HepG2 (cell line): ENCODE results near the gene BMERB1. TPM values are rescaled to one million over a fixed set of nuclear protein-coding genes. Genes with fewer than 3 reads are reported as not detected.
A peak's percentile ranks its signal among the peaks of the same experiment; 100 is the strongest.

Experiments used
- BHLHE40 ChIP-seq: IDR thresholded peaks from 2 replicates; pipeline ENCODE4 v1.6.1; 2011; ENCODE audit warnings: low read length, improper control_type of control experiment
- CHD2 ChIP-seq: IDR thresholded peaks from 2 replicates; pipeline ENCODE4 v1.6.1; 2011; ENCODE audit warnings: low read depth, low read length, improper control_type of control experiment
- DPF2 ChIP-seq: sonication (generic); formaldehyde crosslinking; IDR thresholded peaks from 2 replicates; pipeline ENCODE4 v1.4.0; 2020; ENCODE audit warnings: mild to moderate bottlenecking, low read depth, missing genetic modification reagents, borderline replicate concordance
- HDAC6 ChIP-seq: fragments of 200-600 bp; sonication (generic); IDR thresholded peaks from 2 replicates; pipeline ENCODE4 v1.7.0; 2017; ENCODE audit warnings: mild to moderate bottlenecking, antibody characterized with exemption, low read length, low read depth
- KMT2B ChIP-seq: IDR thresholded peaks from 2 replicates; pipeline ENCODE4 v1.6.1; 2016; ENCODE audit warnings: missing genetic modification reagents, missing compliant biosample characterization
- MTA1 ChIP-seq: sonication (generic); formaldehyde crosslinking; IDR thresholded peaks from 2 replicates; pipeline ENCODE4 v1.4.0; 2020; ENCODE audit warnings: missing genetic modification reagents, mild to moderate bottlenecking, borderline replicate concordance
- NFKBIZ ChIP-seq: IDR thresholded peaks from 2 replicates; pipeline ENCODE4 v1.6.1; 2018; ENCODE audit warnings: missing genetic modification reagents, missing compliant biosample characterization
- RARA ChIP-seq: IDR thresholded peaks from 2 replicates; pipeline ENCODE4 v1.6.1; 2016; ENCODE audit warnings: missing genetic modification reagents, missing compliant biosample characterization
- TBX3 ChIP-seq: fragments of 450-650 bp; IDR thresholded peaks from 2 replicates; pipeline ENCODE4 v1.6.1; 2017; ENCODE audit warnings: antibody characterized with exemption, mild to moderate bottlenecking, inconsistent platforms, borderline replicate concordance
- ZEB1 ChIP-seq: IDR thresholded peaks from 2 replicates; pipeline ENCODE4 v1.6.1; 2012; ENCODE audit warnings: mild to moderate bottlenecking, low read depth, inconsistent platforms; ENCODE audit not compliant: insufficient replicate concordance
- ZMAT3 ChIP-seq: sonication (generic); formaldehyde crosslinking; conservative IDR thresholded peaks from 2 replicates; pipeline ENCODE4 v1.7.0; 2021; ENCODE audit warnings: missing genetic modification reagents
- ZNF138 ChIP-seq: sonication (generic); formaldehyde crosslinking; IDR thresholded peaks from 2 replicates; pipeline ENCODE4 v1.5.0; 2020; ENCODE audit warnings: mild to moderate bottlenecking, low read depth, missing genetic modification reagents
- ZNF33B ChIP-seq: sonication (generic); formaldehyde crosslinking; IDR thresholded peaks from 2 replicates; pipeline ENCODE4 v1.5.1; 2020; ENCODE audit warnings: mild to moderate bottlenecking, missing genetic modification reagents
- ZNF350 ChIP-seq: sonication (generic); formaldehyde crosslinking; IDR thresholded peaks from 2 replicates; pipeline ENCODE4 v1.4.0; 2020; ENCODE audit warnings: mild to moderate bottlenecking, low read depth, missing genetic modification reagents, borderline replicate concordance
- ZNF572 ChIP-seq: sonication (generic); formaldehyde crosslinking; IDR thresholded peaks from 2 replicates; pipeline ENCODE4 v1.5.1; 2020; ENCODE audit warnings: mild to moderate bottlenecking, missing genetic modification reagents
- ZSCAN9 ChIP-seq: IDR thresholded peaks from 2 replicates; pipeline ENCODE4 v1.6.1; 2016; ENCODE audit warnings: borderline replicate concordance
- polyA plus RNA-seq, 8 experiments: library from polyadenylated mRNA; depleted of rRNA in 3 of 8; stranded (reverse) in 7 of 8; unstranded in 1 of 8; fragments of >200 nt; fragmentation: Illumina TruSeq in 4 of 8; extraction: Trizol in 4 of 8; gene quantifications; 2 replicates each; pipeline versions ENCODE4 v1.2.1 to v1.2.3, GENCODE V29; 2011 to 2016; ENCODE audit warnings: low read depth in 4 of 8, missing spikeins in 1 of 8, mixed read lengths in 1 of 8; ENCODE audit not compliant: insufficient read depth in 1 of 8
- total RNA-seq, 5 experiments: library from RNA; depleted of rRNA; stranded (reverse); fragments of >200 nt; fragmentation: Illumina TruSeq; extraction: Trizol; gene quantifications; 2 replicates each; pipeline ENCODE4 v1.2.3, GENCODE V29; 2016; ENCODE audit warnings: low read depth in 1 of 5
- TF ChIP-seq, protein P1 (sequence below): IDR thresholded peaks from 2 replicates; pipeline ENCODE4 v1.6.1; 2016; ENCODE audit warnings: mild to moderate bottlenecking, missing biosample characterization, missing genetic modification reagents
- TF ChIP-seq, protein P2 (sequence below): sonication (generic); formaldehyde crosslinking; conservative IDR thresholded peaks from 2 replicates; pipeline ENCODE4 v1.4.0; 2020; ENCODE audit warnings: missing genetic modification reagents
- TF ChIP-seq, protein P3 (sequence below): sonication (generic); formaldehyde crosslinking; IDR thresholded peaks from 2 replicates; pipeline ENCODE4 v1.5.0; 2020; ENCODE audit warnings: mild to moderate bottlenecking, missing genetic modification reagents, moderate library complexity
- TF ChIP-seq, protein P4 (sequence below): sonication (generic); formaldehyde crosslinking; IDR thresholded peaks from 2 replicates; pipeline ENCODE4 v1.4.0; 2020; ENCODE audit warnings: missing genetic modification reagents

BMERB1 gene
- total and polyA plus RNA-seq, 2 of the 13 experiments (the other 11 are each of a cell fraction or from before 2014, with no cell fraction given), result 1.4 TPM

DNA sequence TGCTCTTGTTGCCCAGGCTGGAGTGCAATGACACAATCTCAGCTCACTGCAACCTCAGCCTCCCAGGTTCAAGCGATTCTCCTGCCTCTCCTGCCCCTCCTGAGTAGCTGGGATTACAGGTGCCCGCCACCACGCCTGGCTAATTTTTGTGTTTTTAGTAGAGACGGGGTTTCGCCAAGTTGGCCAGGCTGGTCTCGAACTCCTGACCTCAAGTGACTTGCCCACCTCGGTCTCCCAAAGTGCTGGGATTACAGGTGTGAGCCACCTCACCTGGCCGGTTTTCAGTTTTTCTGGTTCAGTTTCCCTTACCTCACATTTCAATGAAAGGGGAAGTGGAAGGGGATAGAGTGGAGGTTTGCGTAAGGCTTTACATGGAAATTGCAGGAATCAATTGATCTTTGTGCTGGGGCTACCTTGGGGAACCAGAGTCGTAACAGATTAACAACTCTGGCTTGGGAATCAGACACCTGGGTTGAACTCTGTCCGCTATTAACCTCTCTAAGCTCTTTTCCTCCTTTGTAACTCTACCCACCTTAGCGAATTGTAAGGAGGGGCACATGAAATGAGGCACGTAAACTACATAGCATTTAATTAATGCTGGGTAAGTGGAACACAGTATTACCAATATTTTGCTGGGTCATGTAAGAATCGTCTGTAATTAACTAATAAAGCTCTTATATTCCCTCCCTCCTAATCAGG lies 35.6 kb upstream of the BMERB1 start (continued):
- TF ChIP-seq ZNF572 (CRISPR knock-in tag) (peak; percentile 98), ZNF33B (CRISPR knock-in tag) (0 out of 2 replicates have a peak, but pooled peaks have one; percentile 5), KMT2B (CRISPR knock-in tag) (no peak), CHD2 (no peak), ZNF138 (CRISPR knock-in tag) (no peak), RARA (CRISPR knock-in tag) (peak; percentile 95), BHLHE40 (no peak), ZSCAN9 (CRISPR knock-in tag) (peak; percentile 67; the same call in 1 of the 2 replicates), ZNF350 (CRISPR knock-in tag) (no peak), TBX3 (peak; percentile 59; the same call in 1 of the 2 replicates), ZMAT3 (CRISPR knock-in tag) (no peak), NFKBIZ (CRISPR knock-in tag) (peak; percentile 89; the same call in 1 of the 2 replicates), DPF2 (CRISPR knock-in tag) (peak; percentile 93), MTA1 (peak; percentile 52), HDAC6 (no peak), ZEB1 (peak; percentile 100)
- TF ChIP-seq, protein P1, sequence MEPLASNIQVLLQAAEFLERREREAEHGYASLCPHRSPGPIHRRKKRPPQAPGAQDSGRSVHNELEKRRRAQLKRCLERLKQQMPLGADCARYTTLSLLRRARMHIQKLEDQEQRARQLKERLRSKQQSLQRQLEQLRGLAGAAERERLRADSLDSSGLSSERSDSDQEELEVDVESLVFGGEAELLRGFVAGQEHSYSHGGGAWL (CRISPR knock-in tag), result no peak; the same call in 1 of the 2 replicates
- TF ChIP-seq, protein P2, sequence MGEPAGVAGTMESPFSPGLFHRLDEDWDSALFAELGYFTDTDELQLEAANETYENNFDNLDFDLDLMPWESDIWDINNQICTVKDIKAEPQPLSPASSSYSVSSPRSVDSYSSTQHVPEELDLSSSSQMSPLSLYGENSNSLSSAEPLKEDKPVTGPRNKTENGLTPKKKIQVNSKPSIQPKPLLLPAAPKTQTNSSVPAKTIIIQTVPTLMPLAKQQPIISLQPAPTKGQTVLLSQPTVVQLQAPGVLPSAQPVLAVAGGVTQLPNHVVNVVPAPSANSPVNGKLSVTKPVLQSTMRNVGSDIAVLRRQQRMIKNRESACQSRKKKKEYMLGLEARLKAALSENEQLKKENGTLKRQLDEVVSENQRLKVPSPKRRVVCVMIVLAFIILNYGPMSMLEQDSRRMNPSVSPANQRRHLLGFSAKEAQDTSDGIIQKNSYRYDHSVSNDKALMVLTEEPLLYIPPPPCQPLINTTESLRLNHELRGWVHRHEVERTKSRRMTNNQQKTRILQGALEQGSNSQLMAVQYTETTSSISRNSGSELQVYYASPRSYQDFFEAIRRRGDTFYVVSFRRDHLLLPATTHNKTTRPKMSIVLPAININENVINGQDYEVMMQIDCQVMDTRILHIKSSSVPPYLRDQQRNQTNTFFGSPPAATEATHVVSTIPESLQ (CRISPR knock-in tag), result no peak; the same call in 1 of the 2 replicates
- TF ChIP-seq, protein P3, sequence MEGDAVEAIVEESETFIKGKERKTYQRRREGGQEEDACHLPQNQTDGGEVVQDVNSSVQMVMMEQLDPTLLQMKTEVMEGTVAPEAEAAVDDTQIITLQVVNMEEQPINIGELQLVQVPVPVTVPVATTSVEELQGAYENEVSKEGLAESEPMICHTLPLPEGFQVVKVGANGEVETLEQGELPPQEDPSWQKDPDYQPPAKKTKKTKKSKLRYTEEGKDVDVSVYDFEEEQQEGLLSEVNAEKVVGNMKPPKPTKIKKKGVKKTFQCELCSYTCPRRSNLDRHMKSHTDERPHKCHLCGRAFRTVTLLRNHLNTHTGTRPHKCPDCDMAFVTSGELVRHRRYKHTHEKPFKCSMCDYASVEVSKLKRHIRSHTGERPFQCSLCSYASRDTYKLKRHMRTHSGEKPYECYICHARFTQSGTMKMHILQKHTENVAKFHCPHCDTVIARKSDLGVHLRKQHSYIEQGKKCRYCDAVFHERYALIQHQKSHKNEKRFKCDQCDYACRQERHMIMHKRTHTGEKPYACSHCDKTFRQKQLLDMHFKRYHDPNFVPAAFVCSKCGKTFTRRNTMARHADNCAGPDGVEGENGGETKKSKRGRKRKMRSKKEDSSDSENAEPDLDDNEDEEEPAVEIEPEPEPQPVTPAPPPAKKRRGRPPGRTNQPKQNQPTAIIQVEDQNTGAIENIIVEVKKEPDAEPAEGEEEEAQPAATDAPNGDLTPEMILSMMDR, result no peak
- TF ChIP-seq, protein P4, sequence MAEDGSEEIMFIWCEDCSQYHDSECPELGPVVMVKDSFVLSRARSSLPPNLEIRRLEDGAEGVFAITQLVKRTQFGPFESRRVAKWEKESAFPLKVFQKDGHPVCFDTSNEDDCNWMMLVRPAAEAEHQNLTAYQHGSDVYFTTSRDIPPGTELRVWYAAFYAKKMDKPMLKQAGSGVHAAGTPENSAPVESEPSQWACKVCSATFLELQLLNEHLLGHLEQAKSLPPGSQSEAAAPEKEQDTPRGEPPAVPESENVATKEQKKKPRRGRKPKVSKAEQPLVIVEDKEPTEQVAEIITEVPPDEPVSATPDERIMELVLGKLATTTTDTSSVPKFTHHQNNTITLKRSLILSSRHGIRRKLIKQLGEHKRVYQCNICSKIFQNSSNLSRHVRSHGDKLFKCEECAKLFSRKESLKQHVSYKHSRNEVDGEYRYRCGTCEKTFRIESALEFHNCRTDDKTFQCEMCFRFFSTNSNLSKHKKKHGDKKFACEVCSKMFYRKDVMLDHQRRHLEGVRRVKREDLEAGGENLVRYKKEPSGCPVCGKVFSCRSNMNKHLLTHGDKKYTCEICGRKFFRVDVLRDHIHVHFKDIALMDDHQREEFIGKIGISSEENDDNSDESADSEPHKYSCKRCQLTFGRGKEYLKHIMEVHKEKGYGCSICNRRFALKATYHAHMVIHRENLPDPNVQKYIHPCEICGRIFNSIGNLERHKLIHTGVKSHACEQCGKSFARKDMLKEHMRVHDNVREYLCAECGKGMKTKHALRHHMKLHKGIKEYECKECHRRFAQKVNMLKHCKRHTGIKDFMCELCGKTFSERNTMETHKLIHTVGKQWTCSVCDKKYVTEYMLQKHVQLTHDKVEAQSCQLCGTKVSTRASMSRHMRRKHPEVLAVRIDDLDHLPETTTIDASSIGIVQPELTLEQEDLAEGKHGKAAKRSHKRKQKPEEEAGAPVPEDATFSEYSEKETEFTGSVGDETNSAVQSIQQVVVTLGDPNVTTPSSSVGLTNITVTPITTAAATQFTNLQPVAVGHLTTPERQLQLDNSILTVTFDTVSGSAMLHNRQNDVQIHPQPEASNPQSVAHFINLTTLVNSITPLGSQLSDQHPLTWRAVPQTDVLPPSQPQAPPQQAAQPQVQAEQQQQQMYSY (CRISPR knock-in tag), result no peak
